Lung (tissue), 12 donors: ENCODE results near the gene KLF2. TPM values are rescaled to one million over a fixed set of nuclear protein-coding genes. Genes with fewer than 3 reads are reported as not detected.

Source experiments
- ATAC-seq: fragments of 200-7000 bp; cut with Tn5 transposase; one replicate; pipeline ENCODE4 v1.9.1; 2020; ENCODE audit warnings: moderate number of reproducible peaks; ENCODE audit not compliant: insufficient read depth, low FRiP score
- DNase-seq, 3 donors: peaks; one replicate each; pipeline ENCODE4 v3.0.0-alpha.2; 2013 to 2017
- H3K27ac ChIP-seq, 2 donors: one replicate each; pipeline ENCODE4 v1.5.1; 2013; ENCODE audit warnings: mild to moderate bottlenecking in 2 of 2, moderate library complexity in 2 of 2, control low read depth in 1 of 2, inconsistent platforms in 1 of 2, low read depth in 1 of 2, low read length in 1 of 2
- H3K27me3 ChIP-seq, 3 donors: one replicate each; pipeline ENCODE4 v1.5.1; 2013; ENCODE audit warnings: low read length in 2 of 3; ENCODE audit not compliant: control insufficient read depth in 3 of 3, insufficient read depth in 3 of 3
- H3K36me3 ChIP-seq, 4 donors: one replicate each; pipeline ENCODE4 v1.5.1; 2013; ENCODE audit warnings: low read length in 4 of 4, mild to moderate bottlenecking in 1 of 4, moderate library complexity in 1 of 4; ENCODE audit not compliant: control insufficient read depth in 4 of 4, insufficient read depth in 4 of 4
- H3K4me1 ChIP-seq, 5 donors: one replicate each; pipeline ENCODE4 v1.5.1; 2013; ENCODE audit warnings: low read length in 5 of 5, mild to moderate bottlenecking in 2 of 5, moderate library complexity in 1 of 5; ENCODE audit not compliant: control insufficient read depth in 5 of 5, insufficient read depth in 5 of 5
- H3K4me3 ChIP-seq: one replicate; pipeline ENCODE4 v1.5.1; 2013; ENCODE audit warnings: mild to moderate bottlenecking, control low read depth, moderate library complexity
- H3K9ac ChIP-seq, 2 donors: one replicate each; pipeline ENCODE4 v1.5.1; 2013; ENCODE audit warnings: low read length in 2 of 2, control low read depth in 1 of 2; ENCODE audit not compliant: insufficient read depth in 1 of 2
- H3K9me3 ChIP-seq, 4 donors: one replicate each; pipeline ENCODE4 v1.5.1; 2013; ENCODE audit warnings: low read length in 3 of 4, mild to moderate bottlenecking in 1 of 4, moderate library complexity in 1 of 4; ENCODE audit not compliant: control insufficient read depth in 4 of 4, insufficient read depth in 3 of 4
- CTCF ChIP-seq: IDR thresholded peaks from 2 replicates; pipeline ENCODE4 v1.5.1; 2012; ENCODE audit warnings: mild to moderate bottlenecking; ENCODE audit errors: control extremely low read depth, extremely low read depth
- WGBS, 2 donors: extraction: QIAGEN DNeasy Blood & Tissue Kit; methylation state at CpG; one replicate each; pipeline ENCODE4 v1.1.7; 2013; 5-methylcytosine and 5-hydroxymethylcytosine counted together
- polyA plus RNA-seq, 2 donors: library from polyadenylated mRNA; stranded (reverse); fragments of 200-250 nt; gene quantifications; one replicate each; pipeline ENCODE4 v1.2.1, GENCODE V29; 2013
- total RNA-seq, 2 donors: library from RNA; depleted of rRNA in 1 of 2; stranded (reverse); fragments of >200 nt in 1 of 2; gene quantifications; one replicate each; pipeline ENCODE4 v1.2.1, GENCODE V29; 2014 to 2021
- donor health status: control.
- donor health status: control.
- donor health status: Bipolar disorder and iron deficiency.
- donor health status: healthy.
- donor health status: DM: yes; HTN: yes; CAD: no.

KLF2 gene
- total and polyA plus RNA-seq, 4 donors = 7.7 to 121 (median 68.3) TPM

- H3K4me1 ChIP-seq = peaks cover 0 to 26% (median 4%) of the 10 kb centered on the region in 5 donors
- no peaks in the 10 kb centered on the region for H3K9me3 ChIP-seq
- peaks cover 0 to 4% (median 0%) of the 10 kb centered on the region in 3 donors for H3K27me3 ChIP-seq
- no peak overlapping the region for H3K4me3 ChIP-seq
- no peak overlapping the region for H3K9ac ChIP-seq
- 34 to 42% methylated on average over 8 of the region's 8 CpGs for WGBS, 2 donors
- H3K36me3 ChIP-seq = peaks cover 0 to 12% (median 8%) of the 10 kb centered on the region in 4 donors
- TF ChIP-seq CTCF = no peak
- ATAC-seq = peak; percentile 45
- H3K27ac ChIP-seq = peak overlapping the region; percentile 29 to 34
- no peak for DNase-seq
Measured at GRCh38 chr19:16330368-16330801, 5.8 kb downstream of the KLF2 start.

DNA sequence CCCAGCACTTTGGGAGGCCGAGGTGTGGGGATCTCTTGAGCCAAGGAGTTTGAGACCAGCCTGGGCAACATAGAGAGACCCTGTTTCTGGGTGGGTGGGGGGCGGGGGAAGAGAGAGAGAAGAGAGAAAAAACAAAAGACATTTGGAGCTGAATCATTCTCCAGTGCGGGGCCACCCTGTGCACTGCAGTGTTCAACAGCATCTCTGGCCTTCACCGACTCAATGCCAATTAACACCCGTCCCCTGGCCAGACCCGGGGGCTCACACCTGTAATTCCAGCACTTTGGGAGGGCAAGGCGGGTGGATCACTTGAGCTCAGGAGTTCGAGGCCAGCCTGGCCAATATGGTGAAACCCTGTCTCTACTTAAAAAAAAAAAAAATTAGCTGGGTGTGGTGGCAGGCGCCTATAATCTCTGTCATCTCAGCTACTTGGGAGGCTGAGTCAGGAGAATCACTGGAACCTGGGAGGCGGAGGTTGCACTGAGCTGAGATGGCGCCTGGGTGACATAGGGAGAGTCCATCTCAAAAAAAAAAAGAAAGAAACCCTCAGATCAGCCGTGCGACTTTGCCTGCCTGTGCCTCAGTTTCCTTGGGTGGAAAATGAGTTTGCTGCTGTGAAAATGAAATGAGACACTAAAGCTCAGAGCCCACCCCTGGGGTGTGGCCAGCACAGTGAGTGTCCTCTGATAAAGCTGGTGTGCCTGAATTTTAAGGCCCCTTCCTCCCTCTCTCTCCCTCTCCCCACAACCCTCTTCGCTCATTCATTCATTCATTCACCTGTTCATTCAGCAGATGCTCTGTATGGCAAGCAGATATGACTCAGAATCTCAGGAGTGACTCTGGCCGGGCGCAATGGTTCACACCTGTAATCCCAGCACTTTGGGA is 6.4 kb downstream of the KLF2 start:
- H3K4me1 ChIP-seq = peaks cover 0 to 22% (median 4%) of the 10 kb centered on the region in 5 donors
- peaks cover 0 to 10% (median 7%) of the 10 kb centered on the region in 4 donors for H3K36me3 ChIP-seq
- DNase-seq = no peak
- no peak for TF ChIP-seq CTCF
- H3K27ac ChIP-seq = peak overlapping the region; percentile 29 to 49
- peaks cover 0 to 4% (median 0%) of the 10 kb centered on the region in 3 donors for H3K27me3 ChIP-seq
- WGBS, 2 donors = 81 to 88% methylated on average over 16 of the region's 16 CpGs
- no peak for ATAC-seq
- H3K9ac ChIP-seq = no peak overlapping the region
- no peaks in the 10 kb centered on the region for H3K9me3 ChIP-seq
- H3K4me3 ChIP-seq = no peak overlapping the region

GRCh38 chr19:16333001-16333586 is 8.5 kb downstream of the KLF2 start:
- no peak overlapping the region for H3K27ac ChIP-seq
- H3K27me3 ChIP-seq = no peaks in the 10 kb centered on the region
- DNase-seq = no peak
- 90 to 95% methylated on average over 12 of the region's 12 CpGs for WGBS, 2 donors
- no peak for ATAC-seq
- no peak overlapping the region for H3K4me3 ChIP-seq
- H3K9ac ChIP-seq = no peak overlapping the region
- TF ChIP-seq CTCF = no peak
- H3K36me3 ChIP-seq = no peaks in the 10 kb centered on the region
- H3K9me3 ChIP-seq = no peaks in the 10 kb centered on the region
- peaks cover 0 to 11% (median 1%) of the 10 kb centered on the region in 5 donors for H3K4me1 ChIP-seq
